Heart right ventricle (tissue), 16 donors: ENCODE results near the gene RBP2. TPM values are rescaled to one million over a fixed set of nuclear protein-coding genes. Genes with fewer than 3 reads are reported as not detected.

Source experiments
- ATAC-seq, 8 donors: fragments of 200-7000 bp; cut with Tn5 transposase; one replicate each; pipeline ENCODE4 v1.9.1; 2020; ENCODE audit warnings: mild to moderate bottlenecking in 8 of 8, moderate library complexity in 8 of 8, moderate number of reproducible peaks in 1 of 8
- DNase-seq, 2 donors: peaks; one replicate each; pipeline ENCODE4 v3.0.0-alpha.2; 2020
- H3K27ac ChIP-seq, 10 donors: fragments of 200-600 bp; sonication (generic) in 2 of 10; one replicate each; pipeline versions ENCODE4 v1.5.0 to v1.8.0; 2020 to 2022; ENCODE audit warnings: mild to moderate bottlenecking in 3 of 10
- H3K27me3 ChIP-seq, 7 donors: fragments of 200-600 bp; one replicate each; pipeline ENCODE4 v1.8.0; 2021 to 2022; ENCODE audit warnings: mild to moderate bottlenecking in 2 of 7
- H3K36me3 ChIP-seq, 9 donors: fragments of 200-600 bp; sonication (generic) in 1 of 9; one replicate each; pipeline versions ENCODE4 v1.5.0 to v1.8.0; 2020 to 2022; ENCODE audit warnings: mild to moderate bottlenecking in 2 of 9
- H3K4me1 ChIP-seq, 9 donors: fragments of 200-600 bp; sonication (generic) in 1 of 9; one replicate each; pipeline versions ENCODE4 v1.5.0 to v1.8.0; 2020 to 2022; ENCODE audit warnings: mild to moderate bottlenecking in 4 of 9
- H3K4me3 ChIP-seq, 10 donors: fragments of 200-600 bp; sonication (generic) in 2 of 10; one replicate each; pipeline versions ENCODE4 v1.5.0 to v1.8.0; 2020 to 2022; ENCODE audit warnings: mild to moderate bottlenecking in 7 of 10, moderate library complexity in 2 of 10
- H3K9me3 ChIP-seq, 11 donors: fragments of 200-600 bp in 10 of 11; sonication (generic) in 2 of 11; one replicate each; pipeline versions ENCODE4 v1.5.0 to v1.8.0; 2013 to 2022; ENCODE audit warnings: mild to moderate bottlenecking in 2 of 11, control low read depth in 1 of 11, moderate library complexity in 1 of 11
- CTCF ChIP-seq, 9 donors: fragments of 200-600 bp; sonication (generic) in 2 of 9; IDR thresholded peaks; one replicate each; pipeline versions ENCODE4 v1.5.0 to v1.8.0; 2021 to 2022; ENCODE audit warnings: antibody characterized with exemption in 9 of 9, mild to moderate bottlenecking in 5 of 9, moderate library complexity in 1 of 9
- WGBS, 2 donors: extraction: QIAGEN DNeasy Blood & Tissue Kit; methylation state at CpG; one replicate each; pipeline ENCODE4 v1.1.7; 2013; ENCODE audit warnings: inconsistent platforms in 1 of 2; 5-methylcytosine and 5-hydroxymethylcytosine counted together
- intact Hi-C, 10 donors: fragments of 100-400 bp; cut with DNase I; formaldehyde crosslinking; loops; one replicate each; pipeline versions ENCODE4 v1.11.1 to v1.14.2; 2022
- polyA plus RNA-seq, 2 donors: library from polyadenylated mRNA; stranded (reverse); fragments of 200-250 nt; gene quantifications; one replicate each; pipeline ENCODE4 v1.2.3, GENCODE V29; 2013
- total RNA-seq, 10 donors: library from RNA; stranded (reverse); fragmentation: NEBNext Ultra II Directional in 3 of 10; extraction: Animal tissue kit (Norgen Biotek cat#: 25700) in 3 of 10; gene quantifications; one replicate each; pipeline versions ENCODE4 v1.2.1 to v1.2.4, GENCODE V29; 2021 to 2023
- donor health status: Arrhythmogenic right ventricular cardiomyopathy.
- donor health status: ischemic (EF 13 %, LVEDD 7.1; RV severe dilation, severe dysfunction).
- donor health status: healthy with polysubstance abuse.
- donor health status: DM: no; HTN: yes; CAD: no.
- donor health status: DM: no; HTN: no; CAD: no.
- donor health status: ischemic (EF 25% LVEDD 6.9; RV normal size, moderate dysfunction).
- donor health status: ischemic (EF 25% LVEDD 5.7; RV mildly dilated, moderate dysfunction).
- donor health status: healthy.
- donor health status: DM: yes; HTN: yes; CAD: no.
- donor health status: Ischemic cardiomyopathy.
- donor health status: ischemic (EF 35%, LVEDD 5.7; RV mildly dilated, moderate dysfunction).
- donor health status: nonischemic (EF 11% LVEDD 7.7; RV severe dilation, severe dysfunction).
- donor health status: DM: yes; HTN: yes; CAD: no.
- donor health status: PGD.
- donor health status: ischemic (EF 29% LVEDD 5.4; RV normal size, mild dysfunction).
- donor health status: nonischemic (EF 23%, LVEDD 6.1; RV moderate dilation, normal function).

RBP2 gene
- total and polyA plus RNA-seq, 12 donors: not detected

GRCh38 chr3:139441656-139442055, 34.7 kb downstream of the RBP2 start:
- peaks cover 0 to 3% (median 0%) of the 10 kb centered on the region in 9 donors for H3K36me3 ChIP-seq
- ATAC-seq (no peak), DNase-seq (no peak)
- no peak for TF ChIP-seq CTCF (IDR thresholded peaks at IDR 0.05)
- intact Hi-C loops: no loop called here
- H3K9me3 ChIP-seq: no peaks in the 10 kb centered on the region
- no peaks in the 10 kb centered on the region for H3K27me3 ChIP-seq
- H3K27ac ChIP-seq: no peak overlapping the region
- 82 to 96% methylated on average over 1 of the region's 1 CpG for WGBS, 2 donors
- peaks cover 0 to 4% (median 0%) of the 10 kb centered on the region in 9 donors for H3K4me1 ChIP-seq
- H3K4me3 ChIP-seq: no peak overlapping the region

GRCh38 chr3:139440639-139441556, 35.4 kb downstream of the RBP2 start:
- ATAC-seq (no peak), DNase-seq (no peak)
- intact Hi-C loops: no loop called here
- Histone ChIP-seq H3K4me1 (peaks cover 0 to 4% (median 0%) of the 10 kb centered on the region in 9 donors), H3K4me3 (no peak overlapping the region), H3K36me3 (peaks cover 0 to 3% (median 0%) of the 10 kb centered on the region in 9 donors), H3K27ac (no peak overlapping the region), H3K9me3 (no peaks in the 10 kb centered on the region), H3K27me3 (no peaks in the 10 kb centered on the region)
- 93 to 96% methylated on average over 7 of the region's 7 CpGs for WGBS, 2 donors
- TF ChIP-seq CTCF (IDR thresholded peaks at IDR 0.05): no peak

- Histone ChIP-seq H3K27ac (no peak overlapping the region), H3K36me3 (no peaks in the 10 kb centered on the region), H3K9me3 (no peaks in the 10 kb centered on the region), H3K4me3 (no peak overlapping the region), H3K4me1 (peaks cover 0 to 10% (median 0%) of the 10 kb centered on the region in 9 donors), H3K27me3 (no peaks in the 10 kb centered on the region)
- ATAC-seq (no peak), DNase-seq (no peak)
- intact Hi-C loops: loop anchor here in 2 of 10 donors (10.0 kb wide), 2 partner anchors 496 to 616 kb away; partner anchors contain the start of gene CLSTN2 (in 1 of the 2)
- WGBS, 2 donors: 91 to 97% methylated on average over 1 of the region's 1 CpG
- no peak for TF ChIP-seq CTCF (IDR thresholded peaks at IDR 0.05)
These were observed 37.0 kb downstream of the RBP2 start for GRCh38 chr3:139439278-139439677.

GRCh38 chr3:139434764-139435307, 41.5 kb downstream of the RBP2 start:
- DNase-seq: peak in 1 of 2 donors; percentile 16
- intact Hi-C loops: loop anchor here in 2 of 10 donors (10.0 kb wide), 2 partner anchors 500 to 620 kb away; partner anchors contain the start of gene CLSTN2 (in 1 of the 2)
- Histone ChIP-seq H3K4me1 (peaks cover 0 to 12% (median 0%) of the 10 kb centered on the region in 9 donors), H3K27ac (peak overlapping the region in 1 of 10 donors; percentile 80), H3K27me3 (no peaks in the 10 kb centered on the region), H3K4me3 (no peak overlapping the region), H3K36me3 (no peaks in the 10 kb centered on the region), H3K9me3 (peaks cover 0 to 7% (median 0%) of the 10 kb centered on the region in 11 donors)
- 87 to 92% methylated on average over 6 of the region's 6 CpGs for WGBS, 2 donors
- peak in 3 of 8 donors; percentile 31 to 67 (median 62) for ATAC-seq
- no peak for TF ChIP-seq CTCF (IDR thresholded peaks at IDR 0.05)
